GM19099 (cell line): Measurements from ENCODE around the gene LRRK1.

Experiments used
- POLR2A ChIP-seq: IDR thresholded peaks from 3 replicates; pipeline ENCODE4 v1.6.1; 2011; ENCODE audit warnings: low read depth; ENCODE audit not compliant: insufficient read length; ENCODE audit errors: extremely low read depth

LRRK1 gene

GRCh38 chr15:100988297-100988696 lies 69.1 kb downstream of the LRRK1 start:
- TF ChIP-seq POLR2A = no peak

GRCh38 chr15:100988857-100989256 lies 69.7 kb downstream of the LRRK1 start:
- TF ChIP-seq POLR2A = no peak

- no peak for TF ChIP-seq POLR2A
Observed at GRCh38 chr15:100994597-100995446, 75.7 kb downstream of the LRRK1 start.

GRCh38 chr15:100995471-100996430 lies 76.6 kb downstream of the LRRK1 start:
- no peak for TF ChIP-seq POLR2A

GRCh38 chr15:100997442-100997841 lies 78.3 kb downstream of the LRRK1 start:
- no peak for TF ChIP-seq POLR2A

GRCh38 chr15:100998630-100999029 lies 79.5 kb downstream of the LRRK1 start:
- no peak for TF ChIP-seq POLR2A

GRCh38 chr15:100999369-100999768 lies 80.2 kb downstream of the LRRK1 start:
- no peak for TF ChIP-seq POLR2A

- TF ChIP-seq POLR2A = no peak
Observed at GRCh38 chr15:101000271-101000681, 81.1 kb downstream of the LRRK1 start.

- TF ChIP-seq POLR2A = no peak
Observed at GRCh38 chr15:101001056-101001455, 81.9 kb downstream of the LRRK1 start.

GRCh38 chr15:101001796-101002195 lies 82.6 kb downstream of the LRRK1 start:
- TF ChIP-seq POLR2A = no peak

GRCh38 chr15:101003081-101003480 lies 83.9 kb downstream of the LRRK1 start:
- TF ChIP-seq POLR2A = no peak

- TF ChIP-seq POLR2A = no peak
Observed at GRCh38 chr15:101003706-101004105, 84.5 kb downstream of the LRRK1 start.

- TF ChIP-seq POLR2A = no peak
Observed at GRCh38 chr15:101004500-101004899, 85.3 kb downstream of the LRRK1 start.

- TF ChIP-seq POLR2A = no peak
Observed at GRCh38 chr15:101004986-101005747, 86.0 kb downstream of the LRRK1 start.
